Kidney (tissue), 14 donors: Measurements from ENCODE around the gene SPAG6. TPM values are rescaled to one million over a fixed set of nuclear protein-coding genes. Genes with fewer than 3 reads are reported as not detected.
A peak's percentile ranks its signal among the peaks of the same experiment; 100 is the strongest.

Source experiments
- DNase-seq, 5 donors: peaks; one replicate each; pipeline ENCODE4 v3.0.0-alpha.2; 2013 to 2020
- FAIRE-seq: peaks from 2 replicates; lab custom pipeline; 2012; peaks lifted over from hg19 to GRCh38; lab: Jason Lieb, UNC
- H3K27ac ChIP-seq, 2 donors: one replicate each; pipeline ENCODE4 v1.7.0; 2013; ENCODE audit warnings: low read depth in 2 of 2, low read length in 2 of 2, inconsistent platforms in 1 of 2
- H3K27me3 ChIP-seq: one replicate; pipeline ENCODE4 v1.7.1; 2013; ENCODE audit warnings: low read length, inconsistent platforms; ENCODE audit not compliant: control insufficient read depth, insufficient read depth
- H3K36me3 ChIP-seq, 3 donors: one replicate each; pipeline versions ENCODE4 v1.7.0 to v1.7.1; 2013; ENCODE audit warnings: low read length in 3 of 3, control low read depth in 1 of 3, inconsistent platforms in 1 of 3; ENCODE audit not compliant: insufficient read depth in 3 of 3, control insufficient read depth in 2 of 3
- H3K4me1 ChIP-seq, 3 donors: one replicate each; pipeline versions ENCODE4 v1.7.0 to v1.7.1; 2013; ENCODE audit warnings: low read length in 3 of 3, inconsistent platforms in 1 of 3, low read depth in 1 of 3; ENCODE audit not compliant: control insufficient read depth in 2 of 3, insufficient read depth in 2 of 3
- H3K4me3 ChIP-seq, 3 donors: one replicate each; pipeline versions ENCODE4 v1.7.0 to v1.8.1; 2013; ENCODE audit warnings: low read length in 3 of 3, control low read depth in 1 of 3, inconsistent platforms in 1 of 3
- H3K9ac ChIP-seq, 3 donors: one replicate each; pipeline versions ENCODE4 v1.7.0 to v1.7.1; 2013; ENCODE audit warnings: low read length in 3 of 3, control low read depth in 1 of 3, inconsistent platforms in 1 of 3
- H3K9me3 ChIP-seq, 3 donors: one replicate each; pipeline versions ENCODE4 v1.7.0 to v1.7.1; 2013; ENCODE audit warnings: low read length in 3 of 3, control low read depth in 1 of 3, inconsistent platforms in 1 of 3; ENCODE audit not compliant: control insufficient read depth in 2 of 3, insufficient read depth in 1 of 3
- CTCF ChIP-seq: IDR thresholded peaks from 3 replicates; pipeline ENCODE4 v1.5.1; 2012; ENCODE audit warnings: mild to moderate bottlenecking, moderate library complexity, borderline replicate concordance; ENCODE audit not compliant: insufficient read depth; ENCODE audit errors: extremely low read depth
- intact Hi-C: fragments of 100-400 bp; cut with DNase I; formaldehyde crosslinking; loops from one replicate; pipeline ENCODE4 v1.11.1; 2022
- polyA plus RNA-seq: library from polyadenylated mRNA; stranded (reverse); fragments of 350-450 nt; fragmentation: Illumina TruSeq; extraction: RNeasy Lipid Tissue Mini Kit (QIAGEN cat#74804); gene quantifications from one replicate; pipeline ENCODE4 v1.2.3, GENCODE V29; 2014; ENCODE audit warnings: low read depth, low replicate concordance; ENCODE audit not compliant: insufficient read depth
- total RNA-seq: library from RNA; stranded (reverse); fragmentation: NEBNext Ultra II Directional; extraction: Animal tissue kit (Norgen Biotek cat#: 25700); gene quantifications from one replicate; pipeline ENCODE4 v1.2.1, GENCODE V29; 2021
- donor health status: control.
- donor health status: control.
- donor health status: control.
- donor health status: control.
- donor health status: control.
- donor health status: DM: yes; HTN: yes; CAD: no.
- donor health status: Normal renal cell carcinoma (clear cell type).

The SPAG6 gene
- total and polyA plus RNA-seq, 2 donors from 2014 or later: 0.30 to 8.4 TPM

- intact Hi-C loops: no loop called here
- Histone ChIP-seq H3K4me1 (no peaks in the 10 kb centered on the region), H3K4me3 (no peak overlapping the region), H3K36me3 (no peaks in the 10 kb centered on the region), H3K27me3 (no peaks in the 10 kb centered on the region), H3K9ac (no peak overlapping the region), H3K27ac (no peak overlapping the region), H3K9me3 (no peaks in the 10 kb centered on the region)
- FAIRE-seq (no peak), DNase-seq (no peak)
- no peak for TF ChIP-seq CTCF
These were observed 84.7 kb downstream of the SPAG6 start for GRCh38 chr10:22429981-22430421.

GRCh38 chr10:22433875-22434274, 88.6 kb downstream of the SPAG6 start:
- Histone ChIP-seq H3K27ac (no peak overlapping the region), H3K9ac (no peak overlapping the region), H3K36me3 (no peaks in the 10 kb centered on the region), H3K27me3 (no peaks in the 10 kb centered on the region), H3K9me3 (peaks cover 0 to 10% (median 5%) of the 10 kb centered on the region in 3 donors), H3K4me1 (peaks cover 0 to 2% (median 0%) of the 10 kb centered on the region in 3 donors), H3K4me3 (no peak overlapping the region)
- intact Hi-C loops: no loop called here
- TF ChIP-seq CTCF: no peak
- DNase-seq (peak in 1 of 5 donors; percentile 32), FAIRE-seq (no peak)

- DNase-seq (no peak), FAIRE-seq (no peak)
- Histone ChIP-seq H3K4me3 (no peak overlapping the region), H3K27ac (no peak overlapping the region), H3K36me3 (no peaks in the 10 kb centered on the region), H3K9me3 (peaks cover 0 to 10% (median 5%) of the 10 kb centered on the region in 3 donors), H3K9ac (no peak overlapping the region), H3K27me3 (no peaks in the 10 kb centered on the region), H3K4me1 (peaks cover 0 to 2% (median 0%) of the 10 kb centered on the region in 3 donors)
- no peak for TF ChIP-seq CTCF
- intact Hi-C loops: no loop called here
These were observed 89.2 kb downstream of the SPAG6 start for GRCh38 chr10:22434521-22434920.

- intact Hi-C loops: no loop called here
- Histone ChIP-seq H3K9me3 (peaks cover 0 to 10% (median 5%) of the 10 kb centered on the region in 3 donors), H3K4me3 (no peak overlapping the region), H3K36me3 (no peaks in the 10 kb centered on the region), H3K27ac (no peak overlapping the region), H3K4me1 (peaks cover 0 to 2% (median 0%) of the 10 kb centered on the region in 3 donors), H3K27me3 (no peaks in the 10 kb centered on the region), H3K9ac (no peak overlapping the region)
- peak in 1 of 5 donors; percentile 51 for DNase-seq
- no peak for TF ChIP-seq CTCF
- no peak for FAIRE-seq
These were observed 90.4 kb downstream of the SPAG6 start for GRCh38 chr10:22435650-22436049.
